ENCODE data around the gene PLXNA1.

DNA sequence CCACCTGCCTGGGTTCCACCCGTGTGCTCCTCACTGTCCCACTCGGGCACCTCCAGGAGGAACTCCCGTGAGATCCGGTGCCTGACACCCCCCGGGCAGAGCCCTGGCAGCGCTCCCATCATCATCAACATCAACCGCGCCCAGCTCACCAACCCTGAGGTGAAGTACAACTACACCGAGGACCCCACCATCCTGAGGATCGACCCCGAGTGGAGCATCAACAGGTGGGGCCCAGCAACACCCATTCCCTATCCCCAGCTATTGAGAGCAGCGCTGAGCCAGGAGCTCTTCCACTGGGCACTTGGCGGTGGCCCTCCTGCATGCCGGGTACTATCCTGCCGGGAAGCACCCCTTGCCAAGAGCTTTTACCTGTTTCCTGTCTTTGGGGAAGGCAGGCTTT lies 33.5 kb downstream of the PLXNA1 start:
- TF ChIP-seq, protein P1, sequence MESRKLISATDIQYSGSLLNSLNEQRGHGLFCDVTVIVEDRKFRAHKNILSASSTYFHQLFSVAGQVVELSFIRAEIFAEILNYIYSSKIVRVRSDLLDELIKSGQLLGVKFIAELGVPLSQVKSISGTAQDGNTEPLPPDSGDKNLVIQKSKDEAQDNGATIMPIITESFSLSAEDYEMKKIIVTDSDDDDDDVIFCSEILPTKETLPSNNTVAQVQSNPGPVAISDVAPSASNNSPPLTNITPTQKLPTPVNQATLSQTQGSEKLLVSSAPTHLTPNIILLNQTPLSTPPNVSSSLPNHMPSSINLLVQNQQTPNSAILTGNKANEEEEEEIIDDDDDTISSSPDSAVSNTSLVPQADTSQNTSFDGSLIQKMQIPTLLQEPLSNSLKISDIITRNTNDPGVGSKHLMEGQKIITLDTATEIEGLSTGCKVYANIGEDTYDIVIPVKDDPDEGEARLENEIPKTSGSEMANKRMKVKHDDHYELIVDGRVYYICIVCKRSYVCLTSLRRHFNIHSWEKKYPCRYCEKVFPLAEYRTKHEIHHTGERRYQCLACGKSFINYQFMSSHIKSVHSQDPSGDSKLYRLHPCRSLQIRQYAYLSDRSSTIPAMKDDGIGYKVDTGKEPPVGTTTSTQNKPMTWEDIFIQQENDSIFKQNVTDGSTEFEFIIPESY (IDR thresholded peaks at IDR 0.05): no peak
- TF ChIP-seq, protein P2, sequence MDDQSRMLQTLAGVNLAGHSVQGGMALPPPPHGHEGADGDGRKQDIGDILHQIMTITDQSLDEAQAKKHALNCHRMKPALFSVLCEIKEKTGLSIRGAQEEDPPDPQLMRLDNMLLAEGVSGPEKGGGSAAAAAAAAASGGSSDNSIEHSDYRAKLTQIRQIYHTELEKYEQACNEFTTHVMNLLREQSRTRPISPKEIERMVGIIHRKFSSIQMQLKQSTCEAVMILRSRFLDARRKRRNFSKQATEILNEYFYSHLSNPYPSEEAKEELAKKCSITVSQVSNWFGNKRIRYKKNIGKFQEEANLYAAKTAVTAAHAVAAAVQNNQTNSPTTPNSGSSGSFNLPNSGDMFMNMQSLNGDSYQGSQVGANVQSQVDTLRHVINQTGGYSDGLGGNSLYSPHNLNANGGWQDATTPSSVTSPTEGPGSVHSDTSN (IDR thresholded peaks at IDR 0.05; ENCODE audit: insufficient replicate concordance, low read depth, low read length): no peak
- TF ChIP-seq NRF1 (conservative IDR thresholded peaks at IDR 0.05; ENCODE audit: low read depth, low read length): no peak
- TF ChIP-seq NFYB (IDR thresholded peaks at IDR 0.05; ENCODE audit: insufficient read depth, low read depth, low read length): no peak
